Right forelimb (tissue), 1 donor: ENCODE measurements around the gene P2RY6.

Source experiments
- DNase-seq: peaks from one replicate; pipeline ENCODE4 v3.0.0-alpha.2; 2018

P2RY6 gene

GRCh38 chr11:73281796-73282660 lies 9.9 kb downstream of the P2RY6 start:
- no peak for DNase-seq

- DNase-seq, result no peak
Measured at GRCh38 chr11:73283276-73284000, 11.3 kb downstream of the P2RY6 start.

GRCh38 chr11:73284106-73284505 lies 12.0 kb downstream of the P2RY6 start:
- DNase-seq, result no peak

- DNase-seq, result no peak
Measured at GRCh38 chr11:73285721-73286120, 13.6 kb downstream of the P2RY6 start.

- DNase-seq, result no peak
Measured at GRCh38 chr11:73286240-73286810, 14.2 kb downstream of the P2RY6 start.

GRCh38 chr11:73287400-73288101 lies 15.4 kb downstream of the P2RY6 start:
- no peak for DNase-seq

GRCh38 chr11:73288192-73288872 lies 16.2 kb downstream of the P2RY6 start:
- DNase-seq, result no peak

GRCh38 chr11:73288873-73289707 lies 17.0 kb downstream of the P2RY6 start:
- peak; percentile 80 for DNase-seq

GRCh38 chr11:73290536-73290935 lies 18.4 kb downstream of the P2RY6 start:
- DNase-seq, result no peak

GRCh38 chr11:73291196-73291595 lies 19.1 kb downstream of the P2RY6 start:
- DNase-seq, result no peak

- no peak for DNase-seq
Measured at GRCh38 chr11:73291781-73292524, 19.8 kb downstream of the P2RY6 start.

- DNase-seq, result peak; percentile 68
Measured at GRCh38 chr11:73292525-73292894, 20.4 kb downstream of the P2RY6 start.

- DNase-seq, result no peak
Measured at GRCh38 chr11:73293356-73293936, 21.3 kb downstream of the P2RY6 start.

- no peak for DNase-seq
Measured at GRCh38 chr11:73294604-73295003, 22.5 kb downstream of the P2RY6 start.

- peak; percentile 67 for DNase-seq
Measured at GRCh38 chr11:73295241-73295995, 23.3 kb downstream of the P2RY6 start.

- no peak for DNase-seq
Measured at GRCh38 chr11:73295996-73296318, 23.8 kb downstream of the P2RY6 start.

- no peak for DNase-seq
Measured at GRCh38 chr11:73296501-73297230, 24.5 kb downstream of the P2RY6 start.

GRCh38 chr11:73297231-73297590 lies 25.1 kb downstream of the P2RY6 start:
- DNase-seq, result no peak

GRCh38 chr11:73297702-73298101 lies 25.6 kb downstream of the P2RY6 start:
- no peak for DNase-seq
